Glutamatergic neuron (in vitro differentiated cells): ENCODE measurements around the gene CLRN3. TPM values are rescaled to one million over a fixed set of nuclear protein-coding genes. Genes with fewer than 3 reads are reported as not detected.

Experiments
- DNase-seq: peaks from one replicate; pipeline ENCODE4 v3.0.0; 2022
- H3K27ac Mint-ChIP-seq: one replicate; pipeline ENCODE4 v1.8.0; 2020; ENCODE audit warnings: mild to moderate bottlenecking, mixed read lengths, inconsistent platforms; ENCODE audit not compliant: unreplicated experiment
- H3K27me3 Mint-ChIP-seq: one replicate; pipeline ENCODE4 v1.8.0; 2020; ENCODE audit warnings: mild to moderate bottlenecking, moderate library complexity, mixed read lengths, inconsistent platforms; ENCODE audit not compliant: unreplicated experiment
- H3K36me3 Mint-ChIP-seq: one replicate; pipeline ENCODE4 v1.8.0; 2020; ENCODE audit warnings: mild to moderate bottlenecking, mixed read lengths, inconsistent platforms; ENCODE audit not compliant: unreplicated experiment
- H3K4me1 Mint-ChIP-seq: one replicate; pipeline ENCODE4 v1.8.0; 2020; ENCODE audit warnings: mild to moderate bottlenecking, low read depth, mixed read lengths, inconsistent platforms; ENCODE audit not compliant: unreplicated experiment
- H3K4me3 Mint-ChIP-seq: one replicate; pipeline ENCODE4 v1.8.0; 2020; ENCODE audit warnings: mild to moderate bottlenecking, mixed read lengths, inconsistent platforms; ENCODE audit not compliant: unreplicated experiment
- H3K9me3 Mint-ChIP-seq: one replicate; pipeline ENCODE4 v1.8.0; 2020; ENCODE audit warnings: mild to moderate bottlenecking, moderate library complexity, mixed read lengths, inconsistent platforms; ENCODE audit not compliant: unreplicated experiment
- total RNA-seq: library from RNA; stranded (reverse); fragmentation: NEBNext Ultra II Directional; extraction: Animal tissue kit (Norgen Biotek cat#: 25700); gene quantifications from one replicate; pipeline ENCODE4 v1.2.1, GENCODE V29; 2021; ENCODE audit not compliant: unreplicated experiment
- TF ChIP-seq, protein P1 (sequence below): fragments of 200-600 bp; sonication (generic); IDR thresholded peaks from one replicate; pipeline ENCODE4 v1.5.0; 2021; ENCODE audit not compliant: partially characterized antibody, unreplicated experiment

The CLRN3 gene
- total RNA-seq, 1 donor from 2014 or later = not detected

DNA sequence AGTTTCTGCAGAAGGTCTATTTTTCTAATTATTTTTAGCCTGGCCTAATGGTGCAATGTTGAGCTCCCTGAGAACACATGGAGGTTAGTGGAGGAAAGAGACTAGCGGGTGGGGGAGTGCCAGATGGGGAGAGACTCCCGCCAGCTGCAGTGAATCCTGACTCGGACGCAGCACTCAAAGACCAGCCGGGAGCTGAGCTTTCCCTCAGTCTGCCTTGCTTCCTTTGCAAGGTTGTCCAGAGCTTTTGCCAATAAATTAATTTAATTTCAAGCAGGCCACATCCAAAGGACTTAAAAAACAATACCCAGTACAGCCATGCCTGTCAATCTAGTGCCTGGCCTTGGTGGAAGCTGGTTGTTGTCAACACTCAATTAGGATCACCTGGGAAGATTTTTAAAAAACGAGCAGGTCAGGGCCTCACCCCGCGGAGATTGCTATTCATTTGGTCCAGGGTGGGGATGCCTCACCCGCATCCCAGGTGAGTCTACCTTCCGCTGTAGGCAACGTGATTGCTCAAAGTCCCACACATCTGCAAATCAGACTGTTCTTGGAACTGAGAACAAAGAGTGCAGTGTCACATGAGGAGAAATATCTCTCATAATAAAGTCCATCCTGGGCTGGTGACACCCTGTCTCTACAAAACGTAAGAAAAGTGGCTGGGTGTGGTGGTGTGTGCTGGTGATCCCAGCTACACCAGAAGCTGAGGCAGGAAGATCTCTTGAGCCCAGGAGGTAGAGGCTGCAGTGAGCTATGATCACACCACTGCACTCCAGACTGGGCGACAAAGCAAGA is 4.0 kb downstream of the CLRN3 start:
- TF ChIP-seq, protein P1, sequence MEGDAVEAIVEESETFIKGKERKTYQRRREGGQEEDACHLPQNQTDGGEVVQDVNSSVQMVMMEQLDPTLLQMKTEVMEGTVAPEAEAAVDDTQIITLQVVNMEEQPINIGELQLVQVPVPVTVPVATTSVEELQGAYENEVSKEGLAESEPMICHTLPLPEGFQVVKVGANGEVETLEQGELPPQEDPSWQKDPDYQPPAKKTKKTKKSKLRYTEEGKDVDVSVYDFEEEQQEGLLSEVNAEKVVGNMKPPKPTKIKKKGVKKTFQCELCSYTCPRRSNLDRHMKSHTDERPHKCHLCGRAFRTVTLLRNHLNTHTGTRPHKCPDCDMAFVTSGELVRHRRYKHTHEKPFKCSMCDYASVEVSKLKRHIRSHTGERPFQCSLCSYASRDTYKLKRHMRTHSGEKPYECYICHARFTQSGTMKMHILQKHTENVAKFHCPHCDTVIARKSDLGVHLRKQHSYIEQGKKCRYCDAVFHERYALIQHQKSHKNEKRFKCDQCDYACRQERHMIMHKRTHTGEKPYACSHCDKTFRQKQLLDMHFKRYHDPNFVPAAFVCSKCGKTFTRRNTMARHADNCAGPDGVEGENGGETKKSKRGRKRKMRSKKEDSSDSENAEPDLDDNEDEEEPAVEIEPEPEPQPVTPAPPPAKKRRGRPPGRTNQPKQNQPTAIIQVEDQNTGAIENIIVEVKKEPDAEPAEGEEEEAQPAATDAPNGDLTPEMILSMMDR = no peak
- Mint-ChIP-seq H3K9me3 (peaks cover 2% of the 10 kb centered on the region), H3K27ac (no peak overlapping the region), H3K36me3 (no peaks in the 10 kb centered on the region), H3K4me3 (no peak overlapping the region), H3K4me1 (peaks cover 10% of the 10 kb centered on the region), H3K27me3 (no peaks in the 10 kb centered on the region)
- DNase-seq = no peak

DNA sequence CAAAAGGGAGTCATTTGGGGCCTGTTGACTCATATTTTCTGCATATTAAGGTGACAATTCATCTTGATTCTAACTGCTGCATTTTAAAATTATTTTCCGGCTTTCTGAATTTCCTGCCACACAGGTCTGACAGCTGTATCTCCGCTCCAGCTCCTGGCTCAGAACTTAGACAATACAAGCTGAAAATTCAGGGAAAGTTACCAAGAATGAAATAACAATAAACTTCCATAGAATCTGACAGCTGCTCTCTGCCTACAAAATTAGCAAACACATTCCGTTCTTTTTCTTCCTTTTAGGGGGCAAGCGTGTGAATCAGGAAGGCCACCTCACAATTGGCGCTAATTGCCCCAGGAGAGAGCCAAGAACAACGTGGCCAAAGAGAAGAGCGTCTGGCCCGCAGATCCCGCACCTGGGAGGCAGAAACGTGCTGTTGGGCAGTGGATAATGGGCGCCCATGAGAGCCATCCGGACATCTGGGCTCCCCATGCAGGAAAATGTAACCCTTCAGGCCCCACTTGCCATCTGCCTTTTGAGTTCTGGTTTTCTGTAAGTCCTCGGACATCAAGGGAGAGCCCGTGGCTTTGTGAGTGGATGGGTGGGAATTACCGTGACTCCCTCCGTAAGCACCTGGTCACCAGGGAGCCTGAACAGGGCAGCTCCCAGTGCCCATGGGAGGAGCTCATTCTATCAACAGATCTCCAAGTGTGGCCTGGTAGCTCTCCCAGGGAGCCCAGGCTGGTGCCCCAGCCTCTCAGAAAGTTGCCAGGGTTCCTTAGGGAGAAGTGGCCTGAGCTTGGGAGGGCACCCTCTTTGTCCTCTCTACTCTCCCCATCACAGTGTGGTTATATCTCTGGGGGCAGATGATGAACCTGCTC is 5.0 kb downstream of the CLRN3 start:
- TF ChIP-seq, protein P1 = no peak

DNA sequence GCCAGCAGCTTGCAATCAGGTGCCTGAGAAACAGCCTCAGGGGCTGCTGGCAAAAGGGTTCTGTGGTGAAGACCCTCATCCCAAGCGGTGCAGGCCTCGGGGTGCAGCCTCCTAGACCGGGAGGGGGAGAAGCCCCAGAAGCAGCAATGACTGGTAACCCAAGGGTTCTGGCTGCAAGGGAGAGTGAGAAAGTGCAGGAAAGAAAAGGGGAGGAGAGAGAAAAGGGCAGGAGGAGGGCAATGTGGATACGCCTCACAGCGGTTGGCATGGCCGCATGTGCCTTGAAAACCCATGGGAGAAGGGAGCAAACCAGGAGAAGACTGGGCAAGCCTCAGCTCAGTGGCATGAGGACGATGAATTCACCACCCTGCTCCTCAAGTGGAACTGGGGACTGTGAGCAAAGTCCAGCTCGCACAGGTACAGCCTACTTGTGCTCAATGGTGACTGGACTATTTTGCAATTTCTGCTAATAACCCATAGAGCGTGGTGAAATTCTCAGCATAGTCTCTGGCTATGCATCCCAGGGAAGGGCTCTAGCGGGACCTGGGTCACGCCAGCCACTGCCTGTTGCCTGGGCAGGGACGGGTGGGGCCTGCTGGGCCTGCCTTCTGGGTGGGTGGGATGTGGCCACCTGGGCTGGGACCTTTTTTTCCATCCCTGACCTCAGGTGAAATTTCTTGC is 6.2 kb downstream of the CLRN3 start:
- Mint-ChIP-seq H3K27me3 (no peaks in the 10 kb centered on the region), H3K27ac (no peak overlapping the region)

More for the DNA sequence above, 5.0 kb downstream of the CLRN3 start:
- no peak for DNase-seq
- Mint-ChIP-seq H3K4me3 (no peak overlapping the region), H3K9me3 (peaks cover 2% of the 10 kb centered on the region), H3K4me1 (peaks cover 10% of the 10 kb centered on the region), H3K27ac (no peak overlapping the region), H3K27me3 (no peaks in the 10 kb centered on the region), H3K36me3 (no peaks in the 10 kb centered on the region)

DNA sequence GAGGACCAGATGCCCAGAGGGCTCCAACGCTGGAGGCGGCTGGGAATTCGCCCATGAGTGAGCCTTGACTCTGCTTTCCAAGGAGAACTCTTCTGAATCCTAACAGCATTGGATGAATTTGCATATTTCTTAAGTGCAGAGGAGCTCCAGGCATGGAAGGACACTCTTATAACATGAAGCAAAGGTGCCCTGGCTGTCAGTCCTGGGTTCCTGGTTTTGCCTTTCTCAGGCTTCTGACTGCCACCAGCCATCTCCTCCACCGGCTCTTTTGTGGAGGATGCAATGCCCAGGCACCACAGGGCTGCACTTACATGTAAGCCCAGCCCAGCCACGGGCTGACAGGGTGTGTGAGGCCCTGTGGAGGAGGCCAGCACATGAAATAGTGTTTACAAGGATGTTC is 8.2 kb downstream of the CLRN3 start:
- Mint-ChIP-seq H3K27ac (no peak overlapping the region), H3K4me1 (peaks cover 10% of the 10 kb centered on the region), H3K9me3 (no peaks in the 10 kb centered on the region), H3K4me3 (no peak overlapping the region), H3K27me3 (no peaks in the 10 kb centered on the region), H3K36me3 (no peaks in the 10 kb centered on the region)
- TF ChIP-seq, protein P1 = no peak
- DNase-seq = no peak

More for the DNA sequence above, 6.2 kb downstream of the CLRN3 start:
- no peak for DNase-seq
- Mint-ChIP-seq H3K36me3 (no peaks in the 10 kb centered on the region), H3K4me1 (peaks cover 10% of the 10 kb centered on the region), H3K9me3 (peaks cover 2% of the 10 kb centered on the region), H3K4me3 (no peak overlapping the region)
- TF ChIP-seq, protein P1 = no peak
